ENCODE measurements around the gene RILPL2.

DNA sequence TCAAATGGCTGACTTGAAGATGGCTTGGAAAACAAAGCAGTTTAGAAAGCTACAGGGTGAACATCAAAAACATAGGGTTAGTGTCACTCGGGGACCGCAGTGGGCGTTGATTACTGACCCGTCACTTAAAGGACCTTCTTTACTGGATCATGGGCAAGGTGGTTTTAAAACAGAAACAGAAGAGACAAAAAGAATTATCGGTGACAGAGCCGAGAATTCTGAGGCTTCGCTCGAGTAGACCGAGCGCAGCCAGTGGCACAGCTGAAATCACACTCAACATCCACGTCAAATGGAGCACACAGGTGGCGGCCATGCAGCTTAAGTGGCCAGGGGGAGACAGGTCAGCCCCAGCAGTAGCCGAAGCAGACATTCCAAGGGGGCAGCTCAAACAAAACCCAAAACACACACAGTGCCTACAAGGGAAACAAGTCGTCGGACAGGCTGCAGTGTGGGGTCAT, 38.8 kb upstream of the RILPL2 start:
- TF ChIP-seq, protein P1, sequence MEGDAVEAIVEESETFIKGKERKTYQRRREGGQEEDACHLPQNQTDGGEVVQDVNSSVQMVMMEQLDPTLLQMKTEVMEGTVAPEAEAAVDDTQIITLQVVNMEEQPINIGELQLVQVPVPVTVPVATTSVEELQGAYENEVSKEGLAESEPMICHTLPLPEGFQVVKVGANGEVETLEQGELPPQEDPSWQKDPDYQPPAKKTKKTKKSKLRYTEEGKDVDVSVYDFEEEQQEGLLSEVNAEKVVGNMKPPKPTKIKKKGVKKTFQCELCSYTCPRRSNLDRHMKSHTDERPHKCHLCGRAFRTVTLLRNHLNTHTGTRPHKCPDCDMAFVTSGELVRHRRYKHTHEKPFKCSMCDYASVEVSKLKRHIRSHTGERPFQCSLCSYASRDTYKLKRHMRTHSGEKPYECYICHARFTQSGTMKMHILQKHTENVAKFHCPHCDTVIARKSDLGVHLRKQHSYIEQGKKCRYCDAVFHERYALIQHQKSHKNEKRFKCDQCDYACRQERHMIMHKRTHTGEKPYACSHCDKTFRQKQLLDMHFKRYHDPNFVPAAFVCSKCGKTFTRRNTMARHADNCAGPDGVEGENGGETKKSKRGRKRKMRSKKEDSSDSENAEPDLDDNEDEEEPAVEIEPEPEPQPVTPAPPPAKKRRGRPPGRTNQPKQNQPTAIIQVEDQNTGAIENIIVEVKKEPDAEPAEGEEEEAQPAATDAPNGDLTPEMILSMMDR (conservative IDR thresholded peaks at IDR 0.05): no peak
- no peak for TF ChIP-seq EZH2 (IDR thresholded peaks at IDR 0.05; ENCODE audit: low read depth)
